ENCODE results near the gene CCL18.
"Not testable (repeated sequence)": the region's sequence is repeated elsewhere in the genome, so short reads cannot be mapped to it uniquely, and the experiment has no call there.

The CCL18 gene

DNA sequence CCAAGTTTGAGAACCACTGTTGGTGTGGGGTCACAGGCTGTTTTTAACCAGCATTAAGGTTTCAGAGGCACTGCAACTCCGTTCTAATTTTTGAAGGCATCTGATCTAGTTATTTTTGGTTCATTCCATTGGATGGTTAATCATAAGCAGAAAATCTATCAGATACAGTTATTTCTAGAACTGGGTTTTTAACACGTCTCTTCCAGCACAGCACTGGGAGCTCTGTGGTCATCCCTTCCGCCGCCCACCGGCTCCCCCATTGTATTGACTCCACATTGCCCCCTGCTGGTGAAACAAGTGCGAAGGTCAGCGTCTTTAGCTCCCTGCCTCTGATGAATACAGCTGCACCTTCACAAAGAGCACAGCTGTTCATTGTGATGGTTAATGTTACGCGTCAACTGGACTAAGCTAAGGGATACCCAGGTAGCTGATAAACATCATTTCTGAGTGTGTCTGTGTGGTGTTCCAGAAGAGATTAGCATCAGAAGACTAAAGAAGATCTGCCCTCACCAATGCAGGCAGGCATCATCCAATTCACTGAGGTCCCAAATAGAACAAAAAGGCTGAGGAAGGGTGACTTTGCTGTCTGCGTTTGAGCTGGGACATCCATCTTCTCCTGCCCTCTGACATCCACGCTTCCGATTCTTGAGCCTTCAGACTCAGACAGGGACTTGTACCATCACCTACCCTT is 8.5 kb downstream of the CCL18 start:
- DNase-seq, result no peak

DNA sequence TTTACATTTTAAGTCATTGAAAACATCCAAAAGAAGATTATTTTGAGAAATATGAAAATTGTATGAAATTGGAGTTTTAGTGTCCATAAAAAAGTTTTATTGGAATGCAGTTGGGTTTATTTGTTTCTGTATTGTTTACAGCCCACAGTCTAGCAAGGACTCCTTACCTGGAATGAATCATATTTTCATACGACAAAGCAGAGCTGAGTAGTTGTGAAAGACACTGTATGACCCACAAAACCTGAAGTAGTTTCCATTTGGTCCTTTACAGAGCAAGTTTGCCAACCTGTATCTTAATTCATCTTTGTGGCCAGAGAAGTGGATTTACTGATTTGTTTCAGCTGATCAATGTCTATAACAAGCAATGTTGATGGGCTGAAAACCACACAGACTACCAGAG is 10.3 kb downstream of the CCL18 start:
- no peak for DNase-seq

DNA sequence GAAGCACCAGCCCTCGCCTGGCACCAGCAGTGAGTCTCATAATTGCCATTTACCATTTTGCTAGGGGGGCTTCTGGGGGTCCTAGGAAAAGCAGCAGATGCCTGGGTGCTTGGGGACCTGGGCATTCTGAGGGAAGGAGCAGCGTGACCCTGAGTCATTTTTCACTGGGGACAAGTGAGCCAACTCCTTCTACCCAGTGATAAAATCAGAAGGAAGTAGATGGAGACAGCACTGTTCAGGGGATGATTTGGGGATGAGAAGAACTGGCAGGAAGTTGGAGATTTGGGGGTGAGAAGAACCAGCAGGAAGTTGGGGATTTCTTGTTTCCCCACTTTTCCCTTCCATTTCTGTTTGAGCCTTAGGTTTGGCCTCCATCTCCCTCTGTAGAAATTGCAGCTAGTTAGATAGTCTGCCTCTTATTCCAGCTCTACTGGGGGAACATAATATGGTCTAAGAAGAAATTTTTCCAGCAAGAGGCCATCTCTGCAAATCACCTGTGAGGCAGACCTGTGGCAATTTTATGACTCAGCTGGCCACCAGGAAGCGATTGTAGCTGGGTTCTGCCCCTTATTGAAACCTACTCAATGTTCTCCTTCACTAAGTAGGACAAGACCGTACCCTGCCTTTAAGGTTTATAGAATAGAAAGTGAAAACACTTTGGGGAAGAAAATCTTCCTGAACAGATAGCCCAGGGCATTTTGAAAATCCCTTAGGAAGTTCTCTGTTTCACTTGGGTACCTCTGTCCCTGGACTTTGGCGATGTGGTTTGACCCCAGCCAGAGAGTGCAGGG is 17.8 kb downstream of the CCL18 start:
- not testable (repeated sequence) for DNase-seq

DNA sequence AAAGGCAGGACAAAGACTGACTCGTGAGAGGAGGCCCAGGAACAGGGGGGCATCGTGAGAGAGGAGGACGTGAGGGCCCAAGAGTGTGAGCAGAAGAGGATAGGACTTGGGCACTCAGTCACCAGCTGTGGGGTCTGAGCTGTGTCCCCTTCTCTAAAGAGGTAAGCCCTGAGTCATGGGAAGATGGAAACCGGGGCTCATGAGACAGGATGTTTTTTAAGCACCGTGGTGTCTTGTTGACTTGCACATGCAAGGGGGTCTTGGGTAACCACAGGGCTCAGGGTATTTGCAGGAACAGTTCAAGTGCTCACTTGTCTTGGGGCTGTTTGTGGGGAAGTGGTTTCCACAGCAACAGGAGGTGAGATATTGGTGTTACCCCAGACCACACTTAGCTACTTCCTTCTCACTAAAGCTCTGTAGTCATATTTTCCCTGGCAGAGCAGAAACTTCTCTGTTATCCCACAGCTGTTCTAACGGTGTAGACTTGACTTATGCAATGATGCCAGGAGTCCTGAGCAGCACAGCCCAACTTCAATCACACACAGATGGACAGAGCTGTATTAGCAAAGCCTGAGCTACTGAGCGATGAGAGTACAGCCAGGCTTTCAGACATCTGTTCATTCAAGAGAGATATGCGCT is 18.5 kb downstream of the CCL18 start:
- not testable (repeated sequence) for DNase-seq

DNA sequence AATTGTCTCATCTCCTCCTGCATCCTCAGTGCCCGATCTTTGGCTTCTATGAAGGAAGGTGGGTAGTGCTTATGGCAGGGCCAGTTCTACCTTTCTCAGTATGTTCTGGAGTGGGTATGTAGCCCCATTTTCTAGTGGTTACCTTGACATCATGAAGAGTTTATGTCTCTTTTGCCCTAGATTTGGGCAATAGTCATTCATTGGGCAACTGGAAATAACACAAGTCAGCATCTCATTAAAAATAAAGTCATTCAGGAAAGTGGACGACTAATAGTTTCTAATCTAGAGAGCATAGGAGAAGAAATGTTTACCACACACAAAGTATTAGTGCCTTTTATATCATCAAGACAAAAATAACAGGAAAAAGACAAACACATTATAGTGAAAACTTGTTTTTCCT is 19.6 kb downstream of the CCL18 start:
- DNase-seq, result not testable (repeated sequence)

DNA sequence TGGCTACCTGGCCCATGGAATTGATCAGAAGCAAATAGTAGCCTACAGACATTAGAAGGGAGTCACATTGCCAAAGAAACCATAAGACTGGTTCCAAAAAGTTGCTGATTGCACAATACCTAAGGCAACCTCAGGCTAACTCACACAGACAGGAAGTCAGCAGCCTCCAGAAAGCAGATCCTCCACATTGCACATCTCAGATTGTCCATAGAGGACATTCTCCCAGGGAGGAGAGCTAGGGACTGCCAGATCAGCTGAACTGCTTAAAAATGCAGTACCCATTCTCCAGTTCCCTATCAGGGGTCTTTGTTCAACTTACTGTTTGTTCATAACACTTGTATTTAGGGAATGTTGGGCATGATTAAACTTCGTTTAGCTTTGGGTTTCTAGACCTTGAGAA is 21.7 kb downstream of the CCL18 start:
- DNase-seq, result no peak

DNA sequence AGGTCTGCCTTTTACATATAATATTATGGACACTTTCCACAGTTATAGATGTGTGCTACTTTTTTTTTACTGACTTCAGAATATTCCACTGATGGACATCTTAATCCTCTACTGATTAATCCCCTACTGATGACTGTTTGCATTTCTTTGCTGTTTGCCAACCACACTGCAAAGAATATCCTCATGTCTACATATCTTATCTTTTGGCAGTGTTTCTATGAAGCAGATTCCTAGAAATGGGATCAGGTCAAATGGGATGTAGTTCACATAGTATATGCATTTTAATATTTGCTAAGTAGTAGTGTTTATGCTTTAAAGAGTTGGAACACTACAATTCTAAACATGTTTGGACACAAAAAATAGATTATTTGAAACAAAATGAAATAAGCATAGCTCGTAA is 22.7 kb downstream of the CCL18 start:
- no peak for DNase-seq

DNA sequence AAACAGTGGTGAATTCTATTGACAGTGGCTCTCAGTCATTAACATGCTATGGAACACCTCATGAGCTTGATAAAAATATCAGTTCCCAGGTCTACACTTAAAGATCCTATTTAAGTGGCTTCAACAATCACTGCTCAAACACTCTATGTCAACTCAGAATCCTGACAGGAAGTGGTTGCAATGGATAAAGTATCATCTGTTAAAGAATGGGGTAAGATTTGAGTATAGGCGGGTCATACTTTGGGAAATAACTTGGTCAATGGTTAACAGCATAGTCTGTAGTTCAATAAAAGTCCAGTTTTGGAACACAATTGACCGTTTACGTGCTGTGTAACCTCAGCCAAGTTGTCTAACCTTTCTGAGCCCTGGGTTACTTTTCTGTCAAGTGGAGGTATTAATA is 23.4 kb downstream of the CCL18 start:
- DNase-seq, result not testable (repeated sequence)

DNA sequence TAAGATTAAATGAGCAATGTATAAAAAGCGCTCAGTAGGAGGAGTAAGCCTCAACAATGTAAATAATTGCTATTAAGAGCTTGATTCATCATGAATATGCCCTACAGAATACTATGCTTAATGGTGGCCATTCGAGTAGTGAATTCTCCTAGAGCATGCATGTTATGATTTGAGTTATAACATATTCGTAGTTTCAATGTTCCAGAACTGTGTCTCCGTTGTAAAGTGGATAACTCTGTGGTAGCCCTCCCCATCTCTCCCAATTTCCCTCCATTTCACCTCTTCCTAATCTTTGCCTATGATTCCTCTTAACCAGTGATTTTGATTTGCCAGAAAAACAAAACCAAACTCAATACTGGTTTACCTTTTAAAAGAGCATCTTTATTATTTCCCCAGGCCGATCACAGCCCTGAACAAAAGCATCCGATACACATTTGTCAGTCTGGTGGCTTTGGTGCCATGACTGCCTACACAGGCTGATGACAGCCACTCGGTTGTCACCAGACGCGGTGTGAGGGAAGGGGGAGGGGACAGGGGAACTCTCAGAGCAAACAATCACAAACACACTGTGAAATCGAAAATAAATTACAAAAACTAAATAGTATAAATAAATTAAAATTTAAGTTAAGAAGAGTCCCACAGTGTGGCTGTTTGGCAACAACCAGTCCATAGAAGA is 24.0 kb downstream of the CCL18 start:
- not testable (repeated sequence) for DNase-seq

DNA sequence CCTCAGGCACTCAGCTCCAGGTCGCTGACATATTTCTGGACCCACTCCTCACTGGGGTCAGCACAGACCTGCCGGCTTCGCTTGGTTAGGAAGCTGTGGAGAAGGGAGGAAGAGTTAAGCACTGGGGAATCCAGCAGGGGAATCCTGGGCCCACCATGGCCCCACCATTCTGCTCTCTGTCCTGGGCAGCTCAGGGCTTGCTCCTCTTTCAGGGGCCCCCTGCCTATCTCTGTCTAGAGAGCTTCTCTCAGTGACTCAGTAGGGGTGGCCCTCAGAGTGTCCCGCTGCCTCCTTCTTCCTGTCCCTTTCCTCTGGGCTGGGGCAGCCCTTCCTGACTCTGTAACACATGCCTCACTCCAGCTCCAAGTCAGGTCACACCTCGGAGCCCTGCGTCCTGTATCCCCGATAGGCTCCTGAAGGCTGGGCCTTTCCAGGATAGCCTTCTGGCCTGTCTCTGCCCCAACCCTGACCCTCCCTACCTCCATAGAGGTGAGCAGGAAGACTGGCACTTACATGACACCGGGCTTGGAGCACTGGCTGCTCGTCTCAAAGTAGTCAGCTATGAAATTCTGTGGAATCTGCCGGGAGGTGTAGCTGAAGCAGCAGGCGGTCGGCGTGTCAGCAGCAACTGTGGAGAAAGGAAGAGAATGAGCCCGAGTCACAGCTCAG is 24.7 kb downstream of the CCL18 start:
- DNase-seq, result no peak

DNA sequence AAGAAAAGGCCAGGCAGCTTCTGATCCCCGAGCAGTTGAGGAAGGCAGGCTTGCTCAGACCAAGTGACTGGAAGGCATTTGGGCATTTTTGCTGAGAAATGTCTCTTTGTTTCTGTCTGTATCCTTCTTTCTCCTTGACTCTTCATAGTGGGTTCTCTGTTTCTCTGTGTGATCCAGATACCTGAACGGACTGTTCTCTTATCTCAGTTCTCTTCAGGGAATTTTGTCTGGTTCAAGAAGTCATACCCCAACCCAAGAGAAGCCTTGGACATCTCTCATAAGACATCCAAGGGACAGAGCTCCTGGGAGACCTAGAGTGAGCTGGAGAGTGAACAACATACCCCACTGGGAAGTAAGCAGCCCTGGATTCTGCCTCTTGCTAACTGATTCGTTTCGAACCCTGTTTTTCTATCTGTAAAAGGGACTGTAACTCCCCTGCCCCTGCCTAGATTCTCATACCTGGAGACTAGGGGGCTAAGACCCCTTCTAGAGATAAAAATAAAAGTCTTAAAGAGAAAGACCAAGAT is 25.3 kb downstream of the CCL18 start:
- no peak for DNase-seq

DNA sequence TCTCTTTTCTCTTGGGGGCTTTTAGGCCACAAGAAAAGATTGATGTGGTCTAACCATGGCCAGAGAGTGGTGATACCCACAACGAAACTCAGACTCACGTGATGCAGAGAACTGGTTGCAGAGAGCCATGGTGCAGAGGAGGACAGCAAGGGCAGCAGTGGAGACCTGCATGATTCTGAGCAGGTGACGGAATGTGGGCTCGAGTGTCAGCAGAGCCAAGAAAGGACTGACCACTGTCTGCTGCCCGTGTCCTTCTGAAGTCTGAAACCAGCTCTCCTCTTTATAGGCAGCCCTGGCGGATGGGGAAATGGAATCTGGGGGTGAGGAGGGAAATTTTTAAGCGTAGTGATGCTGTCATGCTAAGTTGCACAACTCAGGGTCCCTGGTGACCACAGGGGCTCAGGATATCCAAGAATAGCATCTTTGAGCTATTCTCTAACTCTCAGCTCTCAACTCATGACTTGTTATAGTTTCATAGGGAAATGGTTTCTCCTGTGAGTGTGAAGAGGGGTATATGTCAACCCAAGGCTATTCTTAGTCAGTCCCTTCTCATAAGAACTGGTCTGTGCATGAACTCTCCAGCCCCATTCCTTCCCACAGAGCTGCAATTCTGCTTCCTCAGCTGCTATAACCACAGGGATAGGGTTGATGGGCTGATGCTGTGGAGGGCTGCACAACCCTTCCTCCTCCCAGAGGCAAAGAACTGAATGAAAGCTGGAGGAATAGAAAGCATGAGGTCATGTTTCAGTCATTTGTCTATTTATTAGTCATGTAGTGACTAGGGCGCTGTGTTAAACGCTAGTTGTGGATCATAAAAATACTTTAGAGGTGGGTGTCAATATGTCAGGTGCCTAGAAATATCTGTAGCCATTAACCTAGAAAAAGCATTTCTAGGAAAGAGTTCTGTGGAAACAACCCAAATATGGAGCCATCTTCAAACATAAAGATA is 26.1 kb downstream of the CCL18 start, which contains the start of gene CCL3:
CCL3 (minus strand) TSS at position 256 of the 949 bp plus-strand sequence; CDS start at position 171, 85 bp downstream.
- DNase-seq, result no peak

DNA sequence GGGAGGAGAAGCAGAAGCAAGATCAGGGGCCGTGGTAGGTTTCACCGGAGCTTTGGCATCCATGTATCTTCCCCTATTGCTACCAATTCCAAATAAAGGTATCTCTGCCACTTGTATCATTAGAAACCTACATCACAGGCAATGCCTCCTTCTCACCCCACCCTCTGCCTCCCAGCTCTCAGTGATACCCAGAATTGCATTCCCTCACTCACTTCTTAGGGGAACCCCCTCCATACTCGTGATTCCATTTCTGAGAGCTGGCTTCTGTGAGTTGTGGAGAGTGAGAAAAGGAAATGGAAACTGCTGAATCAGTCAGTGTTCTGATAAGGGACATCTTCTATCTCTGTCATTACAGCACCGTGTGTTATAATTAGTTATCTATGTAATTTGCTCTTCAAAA is 28.2 kb downstream of the CCL18 start:
- DNase-seq, result no peak

DNA sequence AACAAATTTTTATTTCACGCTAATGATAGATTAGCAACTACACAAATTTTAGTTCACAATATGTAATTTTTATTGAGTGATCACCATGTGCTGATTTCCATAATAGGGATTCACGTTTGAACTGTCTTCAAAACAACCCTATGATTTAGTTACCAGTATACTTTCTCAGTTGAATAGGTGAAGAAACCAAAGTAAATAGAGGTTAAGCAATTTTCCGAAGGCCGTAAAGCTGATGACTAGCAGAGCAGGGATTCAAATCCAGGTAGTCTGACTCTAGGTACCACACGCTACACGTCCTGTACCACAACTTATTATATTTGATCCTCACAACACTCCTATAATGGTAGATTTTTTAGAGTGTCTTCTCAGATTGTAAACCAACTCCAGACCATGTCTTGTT is 28.6 kb downstream of the CCL18 start:
- DNase-seq, result not testable (repeated sequence)

DNA sequence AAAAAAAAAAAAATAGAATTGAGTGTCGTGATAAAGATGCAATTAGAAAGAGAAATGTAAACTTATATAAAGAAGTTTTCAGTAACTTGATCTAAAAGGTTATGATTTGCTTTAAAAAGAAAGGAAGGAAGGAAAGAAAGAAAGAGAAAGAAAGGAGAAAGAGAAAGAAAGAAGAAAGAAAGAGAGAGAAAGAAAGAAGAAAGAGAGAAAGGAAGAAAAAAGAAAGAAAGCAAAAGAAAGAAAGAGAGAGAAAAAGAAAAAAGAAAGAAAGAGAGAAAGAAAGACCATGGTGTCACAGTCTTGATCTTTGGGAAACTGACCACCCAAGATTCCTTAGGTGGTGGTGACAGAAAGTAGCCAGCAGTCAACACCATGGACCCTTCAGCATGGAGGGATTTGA is 30.2 kb downstream of the CCL18 start:
- no peak for DNase-seq

DNA sequence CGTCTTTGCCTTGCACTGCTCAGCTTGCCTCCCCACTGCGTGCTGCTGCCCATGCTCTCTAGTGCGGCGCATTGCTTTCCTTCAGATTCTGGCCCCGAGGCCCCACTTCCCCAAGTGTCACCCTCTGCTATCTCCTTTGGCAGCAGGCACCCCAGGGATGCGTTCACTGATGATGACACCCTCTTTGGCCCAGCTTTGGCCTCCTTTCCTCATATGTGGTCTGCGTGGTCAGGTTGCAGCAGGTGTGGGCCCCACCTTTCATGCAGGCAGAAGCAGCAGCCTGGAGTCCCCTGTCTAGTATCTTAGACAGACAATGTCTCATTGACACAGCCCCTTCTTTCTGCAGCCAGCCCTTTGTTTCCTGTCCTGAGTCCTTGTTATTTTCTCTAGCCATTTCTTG is 30.7 kb downstream of the CCL18 start:
- DNase-seq, result no peak

DNA sequence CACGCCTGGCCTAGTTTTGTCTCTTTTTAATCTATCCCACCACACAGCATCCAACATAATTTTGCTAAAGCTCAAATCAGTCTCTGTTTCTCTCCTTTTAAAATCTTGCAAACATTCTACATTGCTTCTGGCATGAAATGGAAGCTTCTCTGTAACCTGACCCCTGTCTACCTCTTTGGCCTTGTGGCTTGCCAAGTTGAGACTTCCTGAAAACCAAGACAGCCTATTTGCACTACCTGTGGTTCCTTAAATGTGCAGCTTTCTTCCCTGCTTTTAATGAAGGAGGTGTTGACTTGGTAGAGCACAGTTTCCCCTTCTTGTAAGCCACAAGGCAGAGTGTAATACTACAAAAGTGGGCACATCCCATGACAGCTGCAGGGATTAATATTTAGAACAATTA is 31.9 kb downstream of the CCL18 start:
- no peak for DNase-seq

DNA sequence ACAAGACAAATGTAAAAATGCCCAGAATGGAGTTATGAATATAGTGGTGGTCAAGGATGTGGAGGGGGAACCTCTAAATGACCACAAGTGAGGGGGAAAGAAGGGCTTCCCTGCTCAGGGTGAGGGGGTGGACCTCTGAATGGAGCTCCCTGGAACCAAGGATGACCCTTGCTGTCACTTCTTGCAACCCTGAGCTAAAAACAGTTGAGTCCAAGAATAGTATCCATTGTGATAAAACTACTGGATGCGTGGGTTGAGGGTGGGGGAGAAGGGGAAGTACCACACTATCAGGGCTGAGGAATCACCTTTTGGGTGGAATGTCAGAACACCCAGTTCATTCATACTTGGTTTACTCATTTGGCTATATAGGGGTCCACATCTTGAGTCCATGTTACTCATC is 34.9 kb downstream of the CCL18 start:
- not testable (repeated sequence) for DNase-seq

DNA sequence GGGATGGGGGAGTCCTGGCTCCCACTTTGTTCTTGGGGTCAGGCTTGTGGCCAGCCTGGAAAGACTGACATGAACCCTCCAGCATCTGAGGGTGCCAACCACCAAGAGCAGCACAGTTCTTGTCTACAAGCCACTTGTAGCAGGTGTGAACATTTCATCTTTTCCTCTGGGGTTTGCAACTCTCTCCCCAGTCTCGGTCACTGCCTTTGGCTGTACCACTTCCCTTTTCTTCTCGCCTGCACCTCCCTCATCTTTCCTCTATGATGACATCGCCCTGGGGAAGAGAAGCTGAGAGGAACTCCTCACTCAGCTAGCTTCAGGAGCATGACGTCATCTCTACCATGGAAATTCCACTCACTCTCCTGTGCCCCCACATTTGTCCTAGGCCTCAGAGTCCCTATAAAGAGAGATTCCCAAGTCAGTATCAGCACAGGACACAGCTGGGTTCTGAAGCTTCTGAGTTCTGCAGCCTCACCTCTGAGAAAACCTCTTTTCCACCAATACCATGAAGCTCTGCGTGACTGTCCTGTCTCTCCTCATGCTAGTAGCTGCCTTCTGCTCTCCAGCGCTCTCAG is 39.4 kb downstream of the CCL18 start, which contains the start of gene CCL4:
CCL4 (plus strand) TSS at position 427 of the 575 bp plus-strand sequence; CDS start at position 506, 79 bp downstream.
- not testable (repeated sequence) for DNase-seq

DNA sequence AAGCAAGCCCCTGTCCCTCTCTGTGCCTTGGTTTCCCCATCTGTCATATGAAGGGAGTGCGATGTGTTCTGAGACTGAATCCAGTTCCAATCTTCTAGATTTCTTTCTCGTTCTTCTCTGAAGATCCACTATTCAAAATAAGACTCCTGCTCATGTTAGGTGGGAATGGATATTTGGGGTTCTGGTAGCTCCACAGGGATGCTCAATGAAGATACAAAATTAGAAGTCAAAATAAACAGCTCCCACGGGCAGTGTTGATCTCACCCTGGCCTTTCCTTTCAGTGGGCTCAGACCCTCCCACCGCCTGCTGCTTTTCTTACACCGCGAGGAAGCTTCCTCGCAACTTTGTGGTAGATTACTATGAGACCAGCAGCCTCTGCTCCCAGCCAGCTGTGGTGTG is 40.2 kb downstream of the CCL18 start:
- DNase-seq, result not testable (repeated sequence)

DNA sequence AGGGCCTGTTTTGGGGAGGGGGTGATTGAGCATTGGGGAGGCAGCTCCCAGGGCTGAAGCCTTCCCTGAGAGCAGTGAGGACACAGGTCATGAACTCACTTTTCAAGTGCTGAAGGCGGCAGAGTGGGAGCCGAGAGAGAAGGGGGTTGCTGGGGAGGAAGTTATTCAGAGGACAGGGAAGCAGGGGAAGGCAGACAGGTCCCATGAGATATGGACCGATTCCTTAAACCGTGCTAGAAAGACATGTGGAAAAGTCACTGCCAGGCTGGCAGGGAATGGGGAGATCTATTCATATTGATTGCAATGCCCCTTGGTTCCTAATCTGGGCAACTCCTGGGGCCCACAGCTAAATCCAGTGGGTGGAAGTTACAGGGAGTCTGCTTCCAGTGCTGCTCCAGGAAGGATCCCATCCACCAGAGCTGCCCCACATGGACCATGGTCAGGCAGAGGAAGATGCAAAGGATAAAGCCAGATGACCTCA is 40.7 kb downstream of the CCL18 start:
- no peak for DNase-seq

Measured in NCI-H2227 treated with DMSO at 0.1 percent for 48 hours (cell line).